DOHH2 (cell line): Measurements from ENCODE around the gene SLF2.

Experiments
- CTCF ChIP-seq: fragments of 200-600 bp; sonication (generic); IDR thresholded peaks from one replicate; pipeline ENCODE4 v1.5.1; 2014; ENCODE audit warnings: antibody characterized with exemption, mild to moderate bottlenecking, low read depth, low read length; ENCODE audit not compliant: poor library complexity, severe bottlenecking
- EZH2phosphoT487 ChIP-seq: fragments of 200-600 bp; sonication (generic); IDR thresholded peaks from 2 replicates; pipeline ENCODE4 v1.6.1; 2017; ENCODE audit warnings: borderline replicate concordance, mild to moderate bottlenecking, antibody characterized with exemption, low read length, moderate library complexity, mixed read lengths

- TF ChIP-seq CTCF, result peak; percentile 81
- no peak for TF ChIP-seq EZH2phosphoT487
Measured at GRCh38 chr10:100878291-100878910, 34.4 kb upstream of the SLF2 start.
